ENCODE data around the gene QKI. TPM values are rescaled to one million over a fixed set of nuclear protein-coding genes. Genes with fewer than 3 reads are reported as not detected.
"Not testable (repeated sequence)": the region's sequence is repeated elsewhere in the genome, so short reads cannot be mapped to it uniquely, and the experiment has no call there.

QKI gene
- total RNA-seq, 3 donors from 2014 or later: 58.6 to 65.4 (median 61.2) TPM

DNA sequence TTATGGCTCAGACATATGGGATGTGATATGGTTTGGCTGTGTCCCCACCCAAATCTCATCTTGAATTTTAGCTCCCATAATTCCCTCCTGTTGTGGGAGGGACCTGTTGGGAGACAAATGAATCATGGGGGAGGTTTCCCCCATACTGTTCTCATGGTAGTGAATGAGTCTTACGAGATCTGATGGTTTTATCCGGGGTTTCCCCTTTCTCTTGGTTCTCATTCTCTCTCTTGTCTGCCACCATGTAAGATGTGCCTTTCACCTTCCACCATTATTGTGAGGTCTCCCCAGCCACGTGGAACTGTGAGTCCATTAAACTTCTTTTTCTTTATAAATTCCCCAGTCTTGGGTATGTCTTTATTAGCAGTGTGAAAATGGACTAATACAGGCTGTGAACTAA is 31.1 kb upstream of the QKI start:
- not testable (repeated sequence) for H3K36me3 Mint-ChIP-seq (ENCODE audit: insufficient read depth); H3K9me3 Mint-ChIP-seq; DNase-seq; H3K4me3 Mint-ChIP-seq; H3K27me3 Mint-ChIP-seq (ENCODE audit: low read depth); H3K4me1 Mint-ChIP-seq (ENCODE audit: low read depth); ATAC-seq

DNA sequence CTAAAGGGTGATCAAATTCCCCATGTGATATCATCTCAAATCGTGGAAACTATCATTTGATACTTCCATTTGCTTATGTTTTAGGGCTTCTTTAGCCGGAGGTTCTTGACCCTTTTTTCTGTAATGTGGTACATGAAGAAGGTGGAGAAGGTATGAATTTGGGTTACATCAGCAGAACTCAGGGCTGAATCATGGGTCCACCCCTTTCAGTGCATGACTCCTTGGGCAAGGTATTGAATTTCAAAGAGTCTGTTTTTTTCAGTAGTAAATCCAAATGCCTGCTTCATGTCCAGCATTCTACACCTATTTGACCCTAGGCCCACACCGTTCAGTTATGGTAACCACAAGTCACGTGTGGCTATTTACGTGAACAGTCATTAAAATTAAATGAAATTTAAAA is 30.6 kb upstream of the QKI start:
- Mint-ChIP-seq H3K4me1 (ENCODE audit: low read depth) (no peaks in the 10 kb centered on the region), H3K27me3 (ENCODE audit: low read depth) (peaks cover 6% of the 10 kb centered on the region), H3K9me3 (peaks cover 7% of the 10 kb centered on the region), H3K4me3 (no peak overlapping the region), H3K36me3 (ENCODE audit: insufficient read depth) (no peaks in the 10 kb centered on the region)
- DNase-seq: no peak
- no peak for ATAC-seq

- no peaks in the 10 kb centered on the region for H3K36me3 Mint-ChIP-seq (ENCODE audit: insufficient read depth)
- no peak overlapping the region for H3K4me3 Mint-ChIP-seq
- peaks cover 7% of the 10 kb centered on the region for H3K9me3 Mint-ChIP-seq
- peaks cover 4% of the 10 kb centered on the region for H3K27me3 Mint-ChIP-seq (ENCODE audit: low read depth)
- H3K4me1 Mint-ChIP-seq (ENCODE audit: low read depth): no peaks in the 10 kb centered on the region
- DNase-seq (no peak), ATAC-seq (no peak)
These were observed 30.0 kb upstream of the QKI start for GRCh38 chr6:163384510-163384909.

- not testable (repeated sequence) for H3K4me1 Mint-ChIP-seq (ENCODE audit: low read depth); H3K27me3 Mint-ChIP-seq (ENCODE audit: low read depth); H3K4me3 Mint-ChIP-seq; DNase-seq; H3K9me3 Mint-ChIP-seq; ATAC-seq; H3K36me3 Mint-ChIP-seq (ENCODE audit: insufficient read depth)
These were observed 29.0 kb upstream of the QKI start for GRCh38 chr6:163385503-163385902.

GRCh38 chr6:163386329-163386908 is 28.1 kb upstream of the QKI start:
- no peak overlapping the region for H3K4me3 Mint-ChIP-seq
- no peak for ATAC-seq
- H3K9me3 Mint-ChIP-seq: peaks cover 7% of the 10 kb centered on the region
- DNase-seq: no peak
- no peaks in the 10 kb centered on the region for H3K36me3 Mint-ChIP-seq (ENCODE audit: insufficient read depth)
- no peaks in the 10 kb centered on the region for H3K4me1 Mint-ChIP-seq (ENCODE audit: low read depth)
- H3K27me3 Mint-ChIP-seq (ENCODE audit: low read depth): peaks cover 8% of the 10 kb centered on the region

DNA sequence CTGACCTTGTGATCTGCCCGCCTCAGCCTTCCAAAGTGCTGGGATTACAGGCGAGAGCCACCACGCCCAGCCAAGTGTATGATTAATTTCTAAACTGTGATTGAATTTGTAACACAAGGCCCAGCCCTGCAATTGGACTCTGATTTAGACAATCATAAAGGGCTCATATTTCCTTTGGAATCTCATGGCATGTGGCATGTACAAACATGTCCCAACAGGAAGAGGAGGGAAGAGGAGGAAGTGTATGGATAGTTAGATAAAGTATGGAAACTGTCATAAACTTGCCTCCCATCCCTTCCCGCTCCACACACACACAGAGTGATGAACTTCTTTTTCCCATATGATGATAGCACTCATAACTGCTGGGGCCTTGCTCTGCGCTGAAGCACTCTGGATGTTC is 27.2 kb upstream of the QKI start:
- Mint-ChIP-seq H3K4me3 (no peak overlapping the region), H3K4me1 (ENCODE audit: low read depth) (no peaks in the 10 kb centered on the region), H3K36me3 (ENCODE audit: insufficient read depth) (no peaks in the 10 kb centered on the region), H3K27me3 (ENCODE audit: low read depth) (peaks cover 8% of the 10 kb centered on the region), H3K9me3 (peaks cover 7% of the 10 kb centered on the region)
- ATAC-seq: no peak
- DNase-seq: no peak

GRCh38 chr6:163389354-163389753 is 25.2 kb upstream of the QKI start:
- H3K27me3 Mint-ChIP-seq (ENCODE audit: low read depth): peaks cover 8% of the 10 kb centered on the region
- H3K36me3 Mint-ChIP-seq (ENCODE audit: insufficient read depth): no peaks in the 10 kb centered on the region
- H3K4me3 Mint-ChIP-seq: no peak overlapping the region
- ATAC-seq (no peak), DNase-seq (no peak)
- no peaks in the 10 kb centered on the region for H3K9me3 Mint-ChIP-seq
- H3K4me1 Mint-ChIP-seq (ENCODE audit: low read depth): no peaks in the 10 kb centered on the region

DNA sequence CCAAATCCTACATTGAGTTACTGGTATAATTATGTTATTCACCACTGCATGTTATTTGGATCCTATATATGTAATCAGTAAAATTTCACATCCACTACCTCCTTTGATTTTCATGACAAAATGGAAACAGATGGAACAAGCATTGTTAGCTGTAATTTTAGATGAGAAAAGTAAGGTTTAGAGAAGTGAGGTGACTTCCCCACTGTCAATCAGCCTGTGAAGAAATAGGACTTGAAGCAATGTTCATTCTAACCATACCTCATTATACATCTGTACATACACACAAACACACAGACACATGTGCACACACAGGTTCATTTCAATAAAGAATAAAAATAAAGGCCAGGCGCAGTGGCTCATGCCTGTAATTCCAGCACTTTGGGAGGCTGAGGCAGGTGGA is 23.7 kb upstream of the QKI start:
- peaks cover 13% of the 10 kb centered on the region for H3K27me3 Mint-ChIP-seq (ENCODE audit: low read depth)
- H3K36me3 Mint-ChIP-seq (ENCODE audit: insufficient read depth): no peaks in the 10 kb centered on the region
- ATAC-seq (no peak), DNase-seq (no peak)
- H3K4me1 Mint-ChIP-seq (ENCODE audit: low read depth): no peaks in the 10 kb centered on the region
- no peak overlapping the region for H3K4me3 Mint-ChIP-seq
- H3K9me3 Mint-ChIP-seq: no peaks in the 10 kb centered on the region

GRCh38 chr6:163391985-163392384 is 22.5 kb upstream of the QKI start:
- ATAC-seq: no peak
- Mint-ChIP-seq H3K27me3 (ENCODE audit: low read depth) (peaks cover 21% of the 10 kb centered on the region), H3K4me3 (no peak overlapping the region), H3K4me1 (ENCODE audit: low read depth) (peaks cover 6% of the 10 kb centered on the region), H3K9me3 (no peaks in the 10 kb centered on the region), H3K36me3 (ENCODE audit: insufficient read depth) (no peaks in the 10 kb centered on the region)
- no peak for DNase-seq

DNA sequence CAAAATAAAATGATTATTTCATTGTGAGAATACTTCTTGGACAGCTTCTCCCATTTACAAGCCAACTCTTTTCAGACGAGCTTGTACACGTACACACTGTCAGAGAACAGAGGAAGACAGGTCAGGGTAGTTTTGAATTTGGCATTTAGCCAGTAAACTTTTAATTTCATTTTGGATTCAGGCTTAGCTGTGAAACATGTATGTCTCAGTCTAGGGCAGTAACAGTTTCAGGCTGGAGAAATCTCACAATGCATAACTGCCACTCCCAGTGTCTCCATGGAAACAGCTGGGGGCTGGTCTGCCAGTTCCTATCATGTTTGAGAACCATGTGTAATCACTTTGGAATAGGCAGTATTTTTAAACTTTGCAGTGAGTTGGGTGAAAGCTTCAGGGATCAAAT is 22.0 kb upstream of the QKI start:
- no peak for ATAC-seq
- H3K4me3 Mint-ChIP-seq: no peak overlapping the region
- H3K36me3 Mint-ChIP-seq (ENCODE audit: insufficient read depth): no peaks in the 10 kb centered on the region
- no peaks in the 10 kb centered on the region for H3K9me3 Mint-ChIP-seq
- peaks cover 6% of the 10 kb centered on the region for H3K4me1 Mint-ChIP-seq (ENCODE audit: low read depth)
- DNase-seq: no peak
- H3K27me3 Mint-ChIP-seq (ENCODE audit: low read depth): peaks cover 25% of the 10 kb centered on the region

- DNase-seq (no peak), ATAC-seq (no peak)
- Mint-ChIP-seq H3K9me3 (no peaks in the 10 kb centered on the region), H3K4me1 (ENCODE audit: low read depth) (peaks cover 6% of the 10 kb centered on the region), H3K27me3 (ENCODE audit: low read depth) (peaks cover 30% of the 10 kb centered on the region), H3K4me3 (no peak overlapping the region), H3K36me3 (ENCODE audit: insufficient read depth) (no peaks in the 10 kb centered on the region)
These were observed 20.6 kb upstream of the QKI start for GRCh38 chr6:163393923-163394322.

DNA sequence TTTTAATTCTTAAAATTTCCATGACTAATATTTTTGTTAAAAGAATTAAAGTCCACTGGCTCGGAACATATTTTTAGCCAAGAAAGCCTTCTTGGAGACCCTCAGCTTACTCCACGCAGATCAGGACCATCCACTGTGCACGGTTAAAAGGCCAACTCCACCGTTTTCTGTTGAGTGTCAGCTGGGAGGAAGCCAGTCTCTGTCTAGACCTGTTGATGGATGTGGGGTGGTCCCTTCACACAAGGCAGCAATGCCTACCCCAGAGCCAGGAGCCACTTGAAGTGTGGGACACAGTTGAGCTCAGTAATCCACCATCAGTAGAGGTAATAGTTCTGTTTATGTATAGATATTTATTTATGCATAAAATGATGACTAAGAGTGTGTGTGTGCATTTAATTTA is 19.9 kb upstream of the QKI start:
- no peak for ATAC-seq
- Mint-ChIP-seq H3K4me1 (ENCODE audit: low read depth) (peaks cover 6% of the 10 kb centered on the region), H3K27me3 (ENCODE audit: low read depth) (peaks cover 29% of the 10 kb centered on the region), H3K36me3 (ENCODE audit: insufficient read depth) (no peaks in the 10 kb centered on the region), H3K4me3 (no peak overlapping the region), H3K9me3 (no peaks in the 10 kb centered on the region)
- DNase-seq: no peak

DNA sequence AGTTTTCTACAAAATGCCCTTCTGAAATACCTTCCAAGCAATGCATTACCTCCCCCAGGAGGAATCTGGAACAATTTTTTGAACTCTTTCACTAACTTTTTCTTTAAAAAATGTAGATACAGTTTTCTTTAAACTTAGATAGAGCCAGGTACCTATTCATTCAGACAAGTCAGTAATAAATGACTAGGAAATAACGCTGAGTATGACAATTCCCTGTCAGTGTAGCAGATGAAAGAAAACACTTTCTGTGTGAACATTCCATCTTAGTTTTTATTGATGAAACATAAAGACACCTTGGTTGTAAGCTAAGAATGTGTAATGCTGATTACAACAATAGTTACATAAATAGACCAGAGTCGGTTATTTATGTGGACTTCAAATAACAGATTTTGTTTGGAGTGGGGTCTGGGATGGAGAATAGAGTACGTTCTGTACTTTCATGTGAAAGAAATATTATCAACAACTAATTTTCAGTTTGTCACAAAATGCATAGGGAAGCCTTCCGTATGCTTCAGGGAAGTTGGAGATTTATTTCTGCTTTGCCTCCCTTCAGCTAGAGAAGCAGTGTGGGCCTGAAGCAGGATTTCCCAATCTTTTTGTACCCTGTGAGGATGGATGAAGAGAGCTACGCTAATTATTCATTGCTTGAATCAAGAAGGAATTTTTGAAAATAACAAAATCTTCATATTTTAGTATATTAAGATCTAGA is 19.2 kb upstream of the QKI start:
- no peaks in the 10 kb centered on the region for H3K9me3 Mint-ChIP-seq
- ATAC-seq: no peak
- peaks cover 29% of the 10 kb centered on the region for H3K27me3 Mint-ChIP-seq (ENCODE audit: low read depth)
- peaks cover 6% of the 10 kb centered on the region for H3K4me1 Mint-ChIP-seq (ENCODE audit: low read depth)
- H3K4me3 Mint-ChIP-seq: no peak overlapping the region
- no peaks in the 10 kb centered on the region for H3K36me3 Mint-ChIP-seq (ENCODE audit: insufficient read depth)
- no peak for DNase-seq

DNA sequence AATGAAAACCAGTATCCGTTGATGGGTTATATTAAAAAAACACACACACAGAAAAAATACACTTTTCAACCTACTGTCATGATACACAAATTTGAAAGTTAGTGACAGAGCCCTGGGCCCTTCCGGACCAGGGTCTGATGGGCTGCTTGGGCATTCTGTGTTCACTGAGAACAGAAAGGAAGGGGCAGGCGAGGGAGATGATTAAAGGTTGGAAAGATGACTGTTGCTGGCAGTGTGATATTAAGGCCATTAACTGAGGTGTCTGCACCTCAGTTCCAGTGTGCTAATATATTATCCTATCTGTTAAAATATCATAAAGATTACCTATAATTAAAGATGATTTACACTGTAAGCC is 18.7 kb upstream of the QKI start:
- ATAC-seq: no peak
- no peaks in the 10 kb centered on the region for H3K9me3 Mint-ChIP-seq
- peaks cover 6% of the 10 kb centered on the region for H3K4me1 Mint-ChIP-seq (ENCODE audit: low read depth)
- H3K4me3 Mint-ChIP-seq: no peak overlapping the region
- DNase-seq: no peak
- peaks cover 25% of the 10 kb centered on the region for H3K27me3 Mint-ChIP-seq (ENCODE audit: low read depth)
- H3K36me3 Mint-ChIP-seq (ENCODE audit: insufficient read depth): no peaks in the 10 kb centered on the region

DNA sequence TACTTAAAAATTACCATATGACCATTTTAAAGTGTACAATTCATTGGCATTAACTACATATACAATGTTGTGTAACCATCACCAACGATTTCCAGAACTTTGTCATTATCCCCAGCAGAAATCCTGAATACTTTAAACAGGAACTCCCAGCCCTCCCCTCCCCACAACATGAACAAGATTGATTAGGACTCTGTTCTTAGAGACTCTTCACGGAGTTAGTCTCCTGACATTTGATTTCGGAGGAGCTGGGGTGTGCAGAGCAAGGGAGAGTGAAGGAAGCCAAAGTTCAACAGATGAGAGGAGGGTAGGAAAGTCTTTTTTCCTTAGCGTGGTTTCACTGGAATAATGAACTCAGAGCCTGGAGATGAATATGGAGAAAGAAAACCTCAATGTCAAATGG is 17.2 kb upstream of the QKI start:
- DNase-seq (no peak), ATAC-seq (no peak)
- H3K4me1 Mint-ChIP-seq (ENCODE audit: low read depth): peaks cover 6% of the 10 kb centered on the region
- H3K4me3 Mint-ChIP-seq: no peak overlapping the region
- H3K9me3 Mint-ChIP-seq: no peaks in the 10 kb centered on the region
- H3K36me3 Mint-ChIP-seq (ENCODE audit: insufficient read depth): no peaks in the 10 kb centered on the region
- H3K27me3 Mint-ChIP-seq (ENCODE audit: low read depth): peaks cover 24% of the 10 kb centered on the region

Data from activated T-cell treated with anti-CD3 and anti-CD28 coated beads, Interleukin-2, amount 50 U/mL, for 4 hours (primary cell).